Measurements from ENCODE around the gene PRSS16. TPM values are rescaled to one million over a fixed set of nuclear protein-coding genes. Genes with fewer than 3 reads are reported as not detected.

The PRSS16 gene
- total and polyA plus RNA-seq, 9 of the 15 experiments (the other 6 are each of a cell fraction or from before 2014, with no cell fraction given), result 4.5 to 21.3 (median 12.1) TPM

GRCh38 chr6:27296106-27296783 is 48.7 kb downstream of the PRSS16 start (continued):
- TF ChIP-seq CBX8 (IDR thresholded peaks at IDR 0.05; ENCODE audit: borderline replicate concordance, extremely low read depth, low read depth, low read length, poor library complexity, severe bottlenecking) (no peak), TSC22D4 (tag; IDR thresholded peaks at IDR 0.05) (no peak), ZNF589 (CRISPR knock-in tag; IDR thresholded peaks at IDR 0.05; ENCODE audit: low read depth) (no peak), MECOM (CRISPR knock-in tag; IDR thresholded peaks at IDR 0.05) (no peak), BRD9 (IDR thresholded peaks at IDR 0.05; ENCODE audit: low read depth, partially characterized antibody) (peak; percentile 48), KLF1 (tag; IDR thresholded peaks at IDR 0.05) (no peak), MNT (conservative IDR thresholded peaks at IDR 0.05) (peak in 1 of 2 experiments; percentile 53; a peak in 2 of 4 replicates), KAT7 (CRISPR knock-in tag; IDR thresholded peaks at IDR 0.05; ENCODE audit: borderline replicate concordance) (0 out of 2 replicates have a peak, but pooled peaks have one; percentile 46), ZBTB17 (CRISPR knock-in tag; IDR thresholded peaks at IDR 0.05) (no peak), MBD2 (IDR thresholded peaks at IDR 0.05; ENCODE audit: borderline replicate concordance, low read depth) (no peak), ZNF77 (CRISPR knock-in tag; IDR thresholded peaks at IDR 0.05) (no peak), SAFB2 (IDR thresholded peaks at IDR 0.05; ENCODE audit: borderline replicate concordance, low read depth, low read length, severe bottlenecking) (no peak), BCL6 (CRISPR knock-in tag; IDR thresholded peaks at IDR 0.05) (no peak), KDM5B (IDR thresholded peaks at IDR 0.05; ENCODE audit: insufficient replicate concordance, low read depth, low read length) (peak; percentile 40), GABPB1 (CRISPR knock-in tag; IDR thresholded peaks at IDR 0.05) (no peak), ZFP1 (CRISPR knock-in tag; IDR thresholded peaks at IDR 0.05) (no peak), CHD1 (IDR thresholded peaks at IDR 0.05; ENCODE audit: low read length) (peak; percentile 13), GTF2F1 (IDR thresholded peaks at IDR 0.05; ENCODE audit: low read depth, low read length) (no peak), U2AF1 (optimal IDR thresholded peaks at IDR 0.05; ENCODE audit: low read depth, low read length) (no peak), HNRNPH1 (optimal IDR thresholded peaks at IDR 0.05; ENCODE audit: low read depth, low read length) (no peak)

Data from K562 (cell line).